GM12891 (cell line): ENCODE measurements around the gene GDF10.

Source experiments
- DNase-seq: peaks from one replicate; pipeline ENCODE4 v3.0.0; 2011; ENCODE audit warnings: low spot score; ENCODE audit not compliant: insufficient read length
- FAIRE-seq: peaks from 2 replicates; lab custom pipeline; 2011; peaks lifted over from hg19 to GRCh38; lab: Jason Lieb, UNC
- PAX5 ChIP-seq: IDR thresholded peaks from 2 replicates; pipeline ENCODE4 v1.6.1; 2011; ENCODE audit warnings: low read length, moderate library complexity, mild to moderate bottlenecking; ENCODE audit not compliant: insufficient read depth, severe bottlenecking
- POLR2A ChIP-seq: IDR thresholded peaks from 2 replicates; pipeline ENCODE4 v1.6.1; 2011; ENCODE audit warnings: low read depth, low read length, control low read depth
- POLR2AphosphoS5 ChIP-seq: IDR thresholded peaks from 2 replicates; pipeline ENCODE4 v1.6.1; 2011; ENCODE audit warnings: low read depth, low read length, control low read depth
- POU2F2 ChIP-seq: IDR thresholded peaks from 2 replicates; pipeline ENCODE4 v1.6.1; 2011; ENCODE audit warnings: low read depth, mild to moderate bottlenecking, control low read depth, low read length, moderate library complexity
- SPI1 ChIP-seq: IDR thresholded peaks from 2 replicates; pipeline ENCODE4 v1.6.1; 2011; ENCODE audit warnings: low read depth, low read length, control low read depth
- TAF1 ChIP-seq: IDR thresholded peaks from 2 replicates; pipeline ENCODE4 v1.6.1; 2011; ENCODE audit warnings: low read depth, low read length, control low read depth

The GDF10 gene

GRCh38 chr10:47301833-47302232 is 1.8 kb downstream of the GDF10 start:
- FAIRE-seq (no peak), DNase-seq (no peak)
- no peak for TF ChIP-seq POLR2AphosphoS5
- no peak for TF ChIP-seq POU2F2
- no peak for TF ChIP-seq POLR2A
- TF ChIP-seq PAX5, result no peak
- TF ChIP-seq SPI1, result no peak
- TF ChIP-seq TAF1, result no peak

- no peak for DNase-seq
- no peak for FAIRE-seq
- TF ChIP-seq POU2F2 (no peak), SPI1 (no peak), POLR2A (no peak), TAF1 (no peak), POLR2AphosphoS5 (no peak), PAX5 (no peak)
These were observed 3.1 kb downstream of the GDF10 start for GRCh38 chr10:47303105-47303504.

GRCh38 chr10:47303866-47304265 is 3.9 kb downstream of the GDF10 start:
- DNase-seq, result no peak
- TF ChIP-seq POLR2A, result no peak
- TF ChIP-seq POU2F2, result no peak
- TF ChIP-seq POLR2AphosphoS5, result no peak
- FAIRE-seq, result no peak

GRCh38 chr10:47305566-47305965 is 5.6 kb downstream of the GDF10 start:
- FAIRE-seq, result no peak
- DNase-seq, result no peak
- TF ChIP-seq PAX5, result no peak
- no peak for TF ChIP-seq POU2F2
- no peak for TF ChIP-seq POLR2A
- TF ChIP-seq SPI1, result no peak
- no peak for TF ChIP-seq TAF1
- no peak for TF ChIP-seq POLR2AphosphoS5

GRCh38 chr10:47306387-47307210 is 6.6 kb downstream of the GDF10 start:
- DNase-seq (no peak), FAIRE-seq (no peak)
- TF ChIP-seq POLR2AphosphoS5 (no peak), TAF1 (no peak), SPI1 (no peak), PAX5 (no peak), POU2F2 (no peak), POLR2A (no peak)

GRCh38 chr10:47307381-47307780 is 7.4 kb downstream of the GDF10 start:
- no peak for TF ChIP-seq POLR2AphosphoS5
- no peak for TF ChIP-seq SPI1
- TF ChIP-seq TAF1, result no peak
- TF ChIP-seq PAX5, result no peak
- TF ChIP-seq POU2F2, result no peak
- no peak for TF ChIP-seq POLR2A
- FAIRE-seq, result no peak
- DNase-seq, result no peak

- FAIRE-seq (no peak), DNase-seq (no peak)
- no peak for TF ChIP-seq TAF1
- no peak for TF ChIP-seq POLR2AphosphoS5
- TF ChIP-seq POU2F2, result no peak
- no peak for TF ChIP-seq SPI1
- TF ChIP-seq PAX5, result no peak
- TF ChIP-seq POLR2A, result no peak
These were observed 8.8 kb downstream of the GDF10 start for GRCh38 chr10:47308775-47309174.

GRCh38 chr10:47309408-47310089 is 9.6 kb downstream of the GDF10 start:
- DNase-seq, result no peak
- TF ChIP-seq POLR2A, result no peak
- no peak for TF ChIP-seq POLR2AphosphoS5
- TF ChIP-seq PAX5, result no peak
- no peak for TF ChIP-seq TAF1
- no peak for TF ChIP-seq POU2F2
- TF ChIP-seq SPI1, result no peak
- FAIRE-seq, result no peak

GRCh38 chr10:47310090-47310505 is 10.1 kb downstream of the GDF10 start:
- no peak for TF ChIP-seq PAX5
- no peak for TF ChIP-seq SPI1
- no peak for TF ChIP-seq TAF1
- no peak for TF ChIP-seq POU2F2
- no peak for TF ChIP-seq POLR2A
- TF ChIP-seq POLR2AphosphoS5, result no peak
- DNase-seq, result no peak
- FAIRE-seq, result no peak
